ENCODE results near the gene CLDN10. TPM values are rescaled to one million over a fixed set of nuclear protein-coding genes. Genes with fewer than 3 reads are reported as not detected.

CLDN10 gene
- total and polyA plus RNA-seq, 2 donors (not counting 3 experiments of a cell fraction or from before 2014, with no cell fraction given): 0.49 to 0.69 TPM

DNA sequence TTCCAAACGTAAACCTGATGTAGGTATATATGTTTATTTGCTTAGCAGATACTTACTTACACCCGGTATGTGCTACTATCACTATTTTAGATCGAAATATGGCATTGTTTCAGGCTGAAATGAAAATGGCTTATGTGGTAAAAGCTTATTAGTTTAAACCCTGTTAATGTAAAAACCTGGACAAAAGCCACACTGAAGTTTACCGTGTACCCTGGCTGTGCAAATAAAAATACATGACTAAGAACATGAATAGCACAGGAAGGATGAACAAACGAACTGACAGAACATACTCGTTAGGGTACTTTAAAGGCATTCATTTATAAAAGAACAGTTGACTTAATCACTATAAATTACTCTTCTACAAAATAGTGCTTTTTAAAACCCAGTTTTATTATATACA lies 6.6 kb downstream of the CLDN10 start:
- FAIRE-seq: no peak
- Histone ChIP-seq H3K4me1 (ENCODE audit: control insufficient read depth, extremely low read depth, insufficient read depth, low read length) (no peaks in the 10 kb centered on the region), H3K36me3 (ENCODE audit: control insufficient read depth in 2 of 2, extremely low read depth in 1 of 2, insufficient read depth in 2 of 2, low read length in 2 of 2) (no peaks in the 10 kb centered on the region), H3K27ac (ENCODE audit: insufficient read depth, low read depth, low read length) (no peak overlapping the region), H4K20me1 (replicated peaks; ENCODE audit: control insufficient read depth, extremely low read depth, insufficient read depth, low read length) (no peaks in the 10 kb centered on the region), H3K79me2 (ENCODE audit: control insufficient read depth, insufficient read depth, low read length) (no peaks in the 10 kb centered on the region), H3K4me3 (replicated peaks in 1 of 3; ENCODE audit: insufficient read depth in 1 of 3, low read depth in 1 of 3, low read length in 3 of 3) (no peak overlapping the region), H3K27me3 (ENCODE audit: control insufficient read depth in 2 of 2, insufficient read depth in 2 of 2, low read length in 2 of 2) (peaks cover 7 to 8% of the 10 kb centered on the region in 2 experiments), H3K9ac (replicated peaks; ENCODE audit: extremely low read depth, insufficient read depth, low read length) (no peak overlapping the region), H2AFZ (ENCODE audit: low read depth, low read length) (no peak overlapping the region), H3K9me1 (replicated peaks; ENCODE audit: control insufficient read depth, extremely low read depth, insufficient read depth, low read length) (no peaks in the 10 kb centered on the region), H3K9me3 (replicated peaks; ENCODE audit: control insufficient read depth, insufficient read depth, low read length) (no peaks in the 10 kb centered on the region), H3K4me2 (ENCODE audit: insufficient read depth, low read length) (no peak overlapping the region)
- dilution Hi-C loops (cut with MboI; ENCODE audit: extremely low pct_ligation_motif_present, low sequenced_read_pairs): no loop called here
- DNase-seq (ENCODE audit: low read depth, low spot score): no peak
- TF ChIP-seq POLR2A (IDR thresholded peaks at IDR 0.05; ENCODE audit: low read depth, low read length) (no peak), JUN (IDR thresholded peaks at IDR 0.05; ENCODE audit: borderline replicate concordance, insufficient read depth, insufficient read length, low read depth) (no peak), FOS (IDR thresholded peaks at IDR 0.05; ENCODE audit: borderline replicate concordance, insufficient read depth, low read length) (no peak), EZH2 (IDR thresholded peaks at IDR 0.05; ENCODE audit: borderline replicate concordance, low read depth, low read length, severe bottlenecking) (no peak), POLR2AphosphoS5 (IDR thresholded peaks at IDR 0.05; ENCODE audit: insufficient read depth, low read depth, low read length) (no peak), GATA2 (IDR thresholded peaks at IDR 0.05; ENCODE audit: insufficient read depth, insufficient read length, low read depth, low read length) (no peak), MYC (IDR thresholded peaks at IDR 0.05; ENCODE audit: low read depth, low read length) (no peak)
- TF ChIP-seq, protein P1, sequence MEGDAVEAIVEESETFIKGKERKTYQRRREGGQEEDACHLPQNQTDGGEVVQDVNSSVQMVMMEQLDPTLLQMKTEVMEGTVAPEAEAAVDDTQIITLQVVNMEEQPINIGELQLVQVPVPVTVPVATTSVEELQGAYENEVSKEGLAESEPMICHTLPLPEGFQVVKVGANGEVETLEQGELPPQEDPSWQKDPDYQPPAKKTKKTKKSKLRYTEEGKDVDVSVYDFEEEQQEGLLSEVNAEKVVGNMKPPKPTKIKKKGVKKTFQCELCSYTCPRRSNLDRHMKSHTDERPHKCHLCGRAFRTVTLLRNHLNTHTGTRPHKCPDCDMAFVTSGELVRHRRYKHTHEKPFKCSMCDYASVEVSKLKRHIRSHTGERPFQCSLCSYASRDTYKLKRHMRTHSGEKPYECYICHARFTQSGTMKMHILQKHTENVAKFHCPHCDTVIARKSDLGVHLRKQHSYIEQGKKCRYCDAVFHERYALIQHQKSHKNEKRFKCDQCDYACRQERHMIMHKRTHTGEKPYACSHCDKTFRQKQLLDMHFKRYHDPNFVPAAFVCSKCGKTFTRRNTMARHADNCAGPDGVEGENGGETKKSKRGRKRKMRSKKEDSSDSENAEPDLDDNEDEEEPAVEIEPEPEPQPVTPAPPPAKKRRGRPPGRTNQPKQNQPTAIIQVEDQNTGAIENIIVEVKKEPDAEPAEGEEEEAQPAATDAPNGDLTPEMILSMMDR (IDR thresholded peaks at IDR 0.05; ENCODE audit: extremely low read depth in 1 of 2, insufficient read depth in 1 of 2, low read depth in 1 of 2, low read length in 2 of 2): no peak
- TF ChIP-seq, protein P2, sequence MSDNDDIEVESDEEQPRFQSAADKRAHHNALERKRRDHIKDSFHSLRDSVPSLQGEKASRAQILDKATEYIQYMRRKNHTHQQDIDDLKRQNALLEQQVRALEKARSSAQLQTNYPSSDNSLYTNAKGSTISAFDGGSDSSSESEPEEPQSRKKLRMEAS (IDR thresholded peaks at IDR 0.05; ENCODE audit: insufficient read depth, insufficient read length): no peak
- CTCF ChIA-PET: no interaction called here
- intact Hi-C loops (cut with micrococcal nuclease): no loop called here
- no TSS peak for BruUV-seq (replicated peaks)
- POLR2A ChIA-PET: no interaction called here

All from endothelial cell of umbilical vein (primary cell).